T1000 (cell line): ENCODE results near the gene MTUS2.
"Not testable (repeated sequence)": the region's sequence is repeated elsewhere in the genome, so short reads cannot be mapped to it uniquely, and the experiment has no call there.

ENCODE experiments used
- DNase-seq: peaks from one replicate; lab custom pipeline; 2025; ENCODE audit warnings: mixed read lengths; lab: John Stamatoyannopoulos, UW

The MTUS2 gene

DNA sequence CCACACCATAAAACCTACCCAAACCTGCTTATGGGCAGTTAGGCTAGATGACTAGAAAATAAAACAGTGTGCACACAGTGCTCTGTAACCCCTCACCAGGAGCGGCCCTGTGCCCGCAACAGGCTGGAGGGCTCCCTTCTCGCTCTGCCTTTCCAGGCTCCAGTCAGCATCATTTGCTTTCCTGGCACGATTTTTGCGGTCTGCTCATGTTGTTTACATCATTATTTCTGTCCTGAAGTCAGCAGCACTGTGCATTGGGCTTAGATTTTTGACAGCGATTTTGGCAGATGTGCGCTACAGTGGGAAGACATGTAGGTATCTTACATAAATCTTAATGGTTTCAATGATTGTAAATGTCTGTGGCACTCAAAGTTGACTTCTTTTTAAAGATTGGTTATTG is 344.0 kb downstream of the MTUS2 start:
- no peak for DNase-seq

DNA sequence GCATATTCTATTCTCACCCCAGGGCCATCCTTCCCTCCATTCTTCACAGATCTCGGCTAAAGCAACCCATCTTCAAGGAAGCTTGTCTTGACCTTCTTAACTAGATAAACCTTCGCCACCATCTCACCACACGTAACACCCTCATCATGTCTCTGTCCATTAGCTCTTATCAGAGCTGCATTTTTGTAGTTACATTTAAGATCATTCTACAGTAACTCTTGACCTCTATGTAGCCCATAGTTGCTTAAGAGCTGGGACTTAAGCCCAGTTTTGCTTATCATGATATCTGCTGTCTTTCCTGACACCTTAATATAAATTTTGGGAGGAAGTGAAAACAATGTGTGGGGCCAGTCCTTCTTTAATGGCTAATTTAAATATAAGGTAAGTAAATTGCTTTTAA is 345.1 kb downstream of the MTUS2 start:
- no peak for DNase-seq

DNA sequence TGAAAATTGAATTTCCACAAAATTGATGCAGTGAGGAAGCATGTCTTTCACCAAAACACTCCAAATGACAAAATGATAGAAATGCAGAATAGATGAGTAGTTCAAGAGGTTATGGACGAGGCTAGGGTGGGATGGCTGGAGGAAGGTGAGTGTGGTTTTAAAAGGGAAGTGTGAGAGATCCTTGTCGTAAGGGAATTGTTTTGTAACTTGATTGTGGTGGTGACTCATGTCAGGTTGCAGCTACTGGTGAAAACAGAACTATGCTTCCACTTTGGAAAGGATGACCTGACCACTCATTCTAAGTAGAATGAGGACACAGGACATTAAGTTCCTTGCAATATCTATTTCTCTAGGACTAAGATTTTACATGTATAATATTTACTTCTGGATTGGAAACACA is 345.7 kb downstream of the MTUS2 start:
- no peak for DNase-seq

DNA sequence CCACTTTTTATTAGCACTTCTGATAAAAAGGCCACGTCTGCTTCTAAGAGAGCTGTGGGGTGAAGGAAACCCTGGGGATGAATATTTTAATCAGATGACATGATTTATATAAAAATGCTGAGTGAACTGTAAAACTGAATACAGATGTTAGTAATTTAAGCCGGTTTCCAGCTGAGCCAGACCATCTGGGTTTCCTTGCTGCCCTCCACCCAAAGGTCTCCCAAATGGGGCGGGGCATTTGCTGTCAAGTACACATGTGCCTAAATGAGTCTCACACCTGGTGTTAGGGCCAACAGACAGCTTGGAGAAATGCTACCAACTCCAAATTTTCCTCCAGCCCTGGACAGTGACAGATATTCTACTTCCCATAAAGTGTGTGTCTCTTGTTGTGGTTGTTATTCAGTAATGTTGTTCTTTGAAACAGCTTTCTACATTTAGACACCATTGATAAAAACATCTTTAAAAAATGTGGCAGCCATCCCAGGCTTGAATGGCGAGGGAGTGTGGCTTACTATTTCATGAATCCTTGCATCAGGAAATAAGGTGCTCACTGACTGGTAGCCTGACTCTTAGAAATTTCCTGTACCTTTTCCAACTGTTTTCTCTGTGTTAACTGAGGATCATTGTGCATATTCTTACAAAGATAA is 350.4 kb downstream of the MTUS2 start:
- DNase-seq, result no peak

DNA sequence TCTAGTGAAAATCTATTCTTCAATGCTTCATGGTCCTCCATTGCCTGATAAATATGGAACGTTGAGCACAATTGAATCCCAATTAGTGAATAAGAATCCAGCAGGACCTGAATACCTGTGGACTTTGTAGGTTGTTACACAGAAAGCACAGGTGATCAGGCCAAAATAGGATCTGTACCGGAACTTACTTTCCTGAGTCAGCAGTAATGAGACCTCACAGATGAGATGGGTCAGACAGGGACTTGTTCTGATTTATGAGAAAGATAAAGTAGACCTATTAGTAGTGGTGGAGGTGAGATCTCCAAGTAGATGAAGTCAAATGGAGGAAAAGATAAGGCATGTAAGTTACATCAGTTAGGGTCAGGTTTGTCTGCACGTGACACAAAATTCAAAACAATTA is 351.1 kb downstream of the MTUS2 start:
- DNase-seq, result no peak

DNA sequence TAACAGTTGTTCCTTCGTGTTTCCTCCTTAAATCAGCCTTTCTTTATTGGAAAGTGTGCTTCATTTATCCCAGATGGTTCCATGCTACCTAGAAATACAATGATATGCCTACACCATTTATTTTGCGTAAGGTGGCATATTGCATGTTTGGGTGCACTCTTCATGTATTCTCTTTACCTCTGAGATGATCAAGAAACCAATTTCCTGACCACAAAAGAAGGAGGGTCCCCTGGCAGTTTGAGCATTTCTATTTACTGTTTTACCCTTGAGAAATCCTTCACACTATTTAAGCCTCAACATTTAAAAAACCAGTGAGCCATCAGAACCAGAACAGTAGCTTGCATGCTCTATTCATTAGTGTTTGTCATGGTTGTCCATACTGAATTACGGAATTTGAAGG is 354.0 kb downstream of the MTUS2 start:
- DNase-seq, result no peak

DNA sequence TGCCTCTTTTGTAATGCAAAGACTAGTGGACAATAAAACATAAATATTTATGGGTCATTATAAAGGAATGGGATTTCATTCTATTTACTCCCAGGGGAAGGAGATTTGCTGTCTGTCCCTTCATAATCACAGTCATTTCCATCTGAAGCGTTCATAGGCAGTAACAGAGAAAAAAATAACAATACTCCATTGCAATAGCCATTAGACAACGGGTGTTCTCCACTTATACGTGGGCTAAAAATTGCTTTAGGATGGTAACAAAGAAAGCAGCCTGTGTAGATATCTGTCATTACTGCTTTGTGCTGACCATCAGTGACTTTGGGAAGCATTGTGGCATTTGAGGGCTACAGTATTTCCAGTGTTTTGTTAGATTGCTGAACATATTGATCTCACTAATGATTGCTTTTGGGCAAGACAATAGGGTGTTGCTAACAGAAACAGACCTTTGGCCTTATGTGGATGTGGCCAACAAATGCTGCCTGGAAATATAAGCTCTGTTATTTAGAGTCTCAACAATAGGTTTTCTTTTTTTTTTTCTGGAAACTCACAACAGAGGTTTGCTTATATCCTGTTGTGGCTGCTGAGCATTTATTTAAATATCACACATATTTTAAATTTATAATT is 355.2 kb downstream of the MTUS2 start:
- DNase-seq, result no peak

DNA sequence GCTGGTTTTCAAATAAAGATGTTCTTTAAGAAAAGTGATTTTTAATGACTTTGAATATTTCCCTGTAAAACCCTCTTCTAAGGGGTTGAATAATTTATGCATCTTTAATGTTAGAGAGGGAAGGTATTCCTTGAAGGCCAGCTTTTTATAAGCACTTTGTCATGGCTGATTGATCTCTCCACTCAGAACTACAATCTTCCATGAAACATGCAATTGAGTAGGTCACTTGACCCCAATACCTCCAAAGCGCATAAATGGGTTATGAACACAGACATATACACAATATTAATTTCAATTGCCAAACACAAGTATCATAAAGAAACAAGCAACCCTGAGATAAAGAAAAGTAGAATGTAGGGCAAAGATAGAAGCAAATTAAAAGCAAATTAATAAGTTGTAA is 359.9 kb downstream of the MTUS2 start:
- no peak for DNase-seq

DNA sequence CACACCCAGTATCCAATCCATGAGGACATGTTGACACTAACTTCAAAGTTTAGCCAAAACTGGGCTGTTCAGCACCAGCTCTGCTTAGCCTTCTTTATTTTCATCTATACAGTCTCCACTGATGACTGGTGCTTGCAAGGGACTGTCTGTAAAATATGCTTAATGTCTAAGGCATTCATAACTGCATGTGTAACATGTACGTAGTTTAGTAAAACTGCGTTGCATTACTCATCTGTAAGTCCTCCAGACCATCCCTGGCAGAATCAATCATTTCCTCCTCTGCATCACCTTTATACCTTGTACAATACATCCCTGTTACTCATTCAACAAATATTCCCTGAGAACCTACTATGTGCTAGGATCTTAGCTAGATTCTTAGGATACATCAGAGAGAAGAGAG is 362.1 kb downstream of the MTUS2 start:
- DNase-seq, result no peak

DNA sequence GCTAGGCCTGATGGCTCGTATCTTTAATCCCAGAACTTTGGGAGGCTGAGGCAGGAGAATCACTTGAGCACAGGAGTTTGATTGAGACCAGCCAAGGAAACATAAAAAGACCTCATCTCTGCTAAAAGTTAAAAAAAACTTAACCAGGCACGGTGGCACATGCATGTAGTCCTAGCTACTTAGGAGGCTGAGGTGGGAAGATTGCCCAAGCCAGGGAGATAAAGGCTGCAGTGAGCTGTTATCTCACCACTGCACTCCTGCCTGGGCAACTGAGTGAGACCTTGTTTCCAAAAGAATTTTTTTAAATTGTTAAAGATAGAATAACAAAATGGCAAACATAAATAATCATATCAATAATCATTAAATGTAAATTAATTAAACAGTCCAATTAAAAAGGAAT is 365.8 kb downstream of the MTUS2 start:
- no peak for DNase-seq

DNA sequence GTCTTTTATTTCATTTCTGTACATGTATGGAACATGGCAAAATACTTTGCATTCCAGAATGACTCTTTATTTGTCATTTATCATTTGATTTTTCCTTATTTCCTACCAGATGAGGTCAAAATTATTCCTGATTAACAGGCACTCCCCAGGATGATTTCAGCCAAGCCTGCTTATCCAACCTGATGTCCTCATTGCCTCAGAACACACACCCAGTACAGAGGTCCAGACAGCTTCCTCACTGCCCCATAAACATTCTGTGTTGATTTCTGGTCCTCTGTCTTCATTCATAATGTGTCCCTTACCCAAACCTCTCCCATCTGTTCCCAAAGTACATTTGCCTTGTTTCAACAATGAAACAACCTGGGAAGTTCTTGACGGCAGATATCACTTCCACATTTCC is 367.4 kb downstream of the MTUS2 start:
- no peak for DNase-seq

DNA sequence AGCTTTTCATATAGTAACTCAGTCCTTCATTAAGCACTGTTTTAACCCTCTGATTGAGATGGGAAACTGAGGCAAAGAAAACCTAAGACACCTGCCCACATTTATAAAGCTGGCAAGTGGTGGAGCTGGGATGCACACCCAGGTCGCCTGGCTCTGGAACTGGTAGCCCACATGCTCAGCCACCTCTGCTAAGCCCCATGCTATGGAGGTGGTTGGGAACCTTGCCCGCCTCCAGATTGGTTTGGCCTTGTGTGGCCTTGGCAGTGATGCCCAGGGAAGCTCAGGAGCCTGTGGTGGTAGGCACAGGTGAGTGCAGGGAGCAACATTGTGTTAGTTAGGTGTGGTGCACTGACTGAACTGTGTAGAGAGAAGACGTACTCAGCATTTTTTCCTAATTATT is 370.2 kb downstream of the MTUS2 start:
- no peak for DNase-seq

DNA sequence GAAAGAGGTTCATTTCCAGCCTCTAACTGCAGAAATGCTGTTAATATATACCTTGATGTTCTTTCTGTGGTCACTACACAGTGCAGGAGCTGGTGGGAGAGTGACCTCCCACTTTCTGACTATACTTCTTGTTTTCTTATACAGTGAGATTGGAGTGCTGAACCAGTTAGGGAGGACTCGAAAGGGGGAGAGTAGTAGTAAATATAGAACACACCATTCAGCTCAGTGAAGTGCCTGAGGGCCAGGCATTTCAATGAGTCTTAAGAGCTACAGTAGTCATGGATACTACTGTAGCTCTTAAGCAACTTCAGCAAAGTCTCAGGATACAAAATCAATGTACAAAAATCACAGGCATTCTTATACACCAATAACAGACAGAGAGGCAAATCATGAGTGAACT is 372.9 kb downstream of the MTUS2 start:
- no peak for DNase-seq

DNA sequence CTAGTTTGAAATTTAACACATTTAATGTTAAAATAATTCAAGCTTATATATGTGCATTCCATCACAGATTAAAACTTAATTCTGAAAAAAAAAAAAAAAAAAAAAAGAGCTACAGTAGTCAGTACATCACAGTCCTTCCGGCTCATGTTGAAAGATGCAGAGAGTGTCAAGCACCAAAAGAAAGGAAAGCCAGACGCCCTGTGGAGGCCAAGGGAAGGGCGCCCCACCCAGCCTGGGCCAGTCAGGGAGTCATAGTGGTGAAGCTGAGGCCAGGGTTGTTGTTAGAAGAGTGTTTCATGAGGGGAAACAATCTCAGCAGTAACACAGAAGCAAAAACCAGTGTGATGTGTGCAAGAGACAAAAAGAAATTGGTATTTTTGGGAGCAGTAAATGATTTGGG is 375.3 kb downstream of the MTUS2 start:
- DNase-seq, result no peak

DNA sequence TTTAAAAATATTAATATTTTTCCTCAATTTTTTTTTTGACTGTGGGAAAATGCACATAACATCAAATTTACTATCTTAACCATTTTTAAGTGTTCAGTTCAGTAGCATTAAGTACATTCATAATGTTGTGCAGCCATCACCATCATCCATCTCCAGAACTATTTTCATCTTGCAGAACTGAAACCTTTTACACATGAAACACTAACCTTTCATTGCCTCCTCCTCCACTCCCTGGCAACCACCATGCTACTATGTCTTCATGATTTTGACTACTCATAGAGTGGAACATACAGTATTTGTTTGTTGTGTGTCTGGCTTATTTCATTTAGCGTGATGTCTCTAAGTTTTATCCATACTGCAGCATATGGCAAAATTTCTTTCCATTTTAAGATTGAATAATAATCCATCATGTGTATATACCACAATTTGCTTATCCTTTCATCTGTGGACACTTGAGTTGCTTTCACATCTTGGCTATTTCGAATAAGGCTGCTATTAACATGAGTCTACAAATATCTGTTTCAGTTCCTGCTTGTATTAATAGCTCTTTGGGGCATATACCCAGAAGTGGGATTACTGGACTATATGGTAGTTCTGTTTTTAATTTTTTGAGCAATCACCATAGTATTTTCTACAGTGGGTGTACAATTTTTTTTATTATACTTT is 376.4 kb downstream of the MTUS2 start:
- no peak for DNase-seq

DNA sequence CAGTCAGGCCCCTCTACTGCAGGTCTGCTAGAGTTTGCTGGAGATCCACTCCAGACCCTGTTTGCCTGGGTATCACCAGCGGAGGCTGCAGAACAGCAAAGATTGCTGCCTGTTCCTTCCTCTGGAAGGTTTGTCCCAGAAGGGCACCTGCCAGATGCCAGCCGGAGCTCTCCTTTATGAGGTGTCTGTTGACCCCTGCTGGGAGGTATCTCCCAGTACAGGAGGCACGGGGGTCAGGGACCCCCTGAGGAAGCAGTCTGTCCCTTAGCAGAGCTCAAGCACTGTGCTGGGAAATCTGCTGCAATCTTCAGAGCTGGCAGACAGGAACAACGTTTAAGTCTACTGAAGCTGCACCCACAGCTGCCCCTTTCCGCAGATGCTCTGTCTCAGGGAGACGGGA is 382.6 kb downstream of the MTUS2 start:
- DNase-seq, result not testable (repeated sequence)

DNA sequence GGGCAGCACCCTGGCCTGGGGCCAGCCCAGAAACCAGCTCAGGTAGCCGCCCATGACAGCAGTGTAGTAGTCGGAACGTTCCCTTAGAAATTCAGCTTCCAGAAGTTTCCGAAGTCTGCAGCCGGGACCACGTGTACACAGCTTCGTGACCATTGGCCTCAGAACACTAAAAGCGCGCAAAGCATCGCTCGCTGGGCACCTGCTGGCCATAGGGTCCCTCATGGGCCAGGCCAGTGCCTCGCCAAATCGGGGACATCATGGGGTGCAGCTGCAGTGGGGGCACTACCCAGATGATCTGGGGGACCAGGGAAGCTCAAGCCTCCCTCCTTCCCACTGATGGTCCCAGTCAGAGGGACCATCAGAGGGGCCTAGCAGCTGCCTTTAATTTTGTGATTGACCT is 384.5 kb downstream of the MTUS2 start:
- no peak for DNase-seq

DNA sequence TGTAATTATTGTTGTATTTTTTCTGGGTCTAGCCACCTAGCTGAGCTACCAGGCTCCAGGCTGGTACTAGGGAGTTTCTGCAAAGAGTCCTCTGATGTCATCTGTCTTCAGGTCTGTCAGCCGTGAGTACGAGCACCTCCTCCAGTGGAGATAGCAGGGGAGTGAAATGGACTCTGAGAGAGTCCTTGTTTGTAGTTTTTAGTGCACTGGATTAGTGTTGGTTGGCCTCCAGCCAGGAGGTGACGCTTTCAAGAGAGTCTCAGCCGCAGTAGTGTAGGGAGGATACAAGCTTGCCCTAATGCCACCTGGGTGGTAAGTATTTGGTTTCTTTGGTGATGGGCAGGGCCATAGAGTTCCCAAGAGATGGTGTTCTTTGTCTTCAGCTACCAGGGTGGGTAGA is 390.5 kb downstream of the MTUS2 start:
- no peak for DNase-seq

DNA sequence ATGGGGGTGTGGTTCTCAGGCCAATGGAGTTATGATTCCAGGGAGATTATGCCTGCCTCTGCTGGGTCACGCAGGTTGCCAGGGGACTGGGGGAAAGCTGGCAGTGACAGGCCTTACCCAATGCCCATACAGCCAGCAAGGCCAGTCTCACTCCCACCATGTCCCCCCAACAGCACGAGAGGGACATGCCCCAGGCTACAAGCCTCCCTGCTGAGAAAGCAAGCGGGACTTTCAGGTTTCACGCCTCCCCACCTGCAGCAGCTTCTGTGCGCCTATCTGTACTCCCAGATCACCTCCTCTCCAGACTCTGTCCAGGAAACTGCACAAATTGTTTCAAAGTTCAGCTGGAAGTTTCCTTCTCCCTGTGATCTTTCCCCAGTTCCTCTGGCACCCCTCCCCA is 391.0 kb downstream of the MTUS2 start:
- not testable (repeated sequence) for DNase-seq

DNA sequence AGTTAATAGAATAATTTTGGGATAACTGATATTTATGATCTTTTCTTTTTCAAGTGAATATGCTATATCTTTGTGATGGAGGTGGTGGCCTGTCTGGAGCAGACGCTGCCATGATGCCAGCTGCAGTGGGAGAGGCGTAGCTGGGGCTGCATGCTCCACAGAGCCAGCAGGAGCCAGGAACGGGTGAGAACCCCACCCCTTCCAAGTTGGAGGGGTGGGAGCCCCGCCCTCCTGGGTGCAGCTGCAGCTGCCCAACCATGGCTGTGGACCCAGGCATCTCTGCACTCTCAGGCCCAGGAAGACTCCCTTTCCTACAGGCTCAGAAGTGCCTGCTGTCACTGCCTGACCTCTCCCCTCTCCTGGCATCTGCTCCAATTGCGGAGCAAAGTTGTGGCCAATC is 402.3 kb downstream of the MTUS2 start:
- no peak for DNase-seq

DNA sequence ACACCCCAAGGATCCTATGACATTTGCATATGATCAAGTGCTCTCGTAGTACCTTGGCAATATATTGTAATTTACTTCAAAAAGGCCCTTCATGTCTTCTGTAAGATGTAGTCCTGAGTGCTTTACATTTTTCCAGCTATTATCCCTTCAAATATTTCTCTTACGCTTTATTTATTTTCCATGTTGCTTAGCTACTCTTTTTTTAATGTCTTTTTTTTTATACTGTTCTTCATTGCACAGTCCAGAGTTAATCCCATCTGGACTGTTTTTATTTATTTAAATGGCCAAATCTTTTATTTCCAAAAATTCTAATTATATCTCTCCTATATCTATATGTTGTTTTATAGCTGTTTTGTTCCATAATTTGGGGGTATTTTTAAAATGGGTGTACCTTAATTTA is 404.1 kb downstream of the MTUS2 start:
- no peak for DNase-seq

DNA sequence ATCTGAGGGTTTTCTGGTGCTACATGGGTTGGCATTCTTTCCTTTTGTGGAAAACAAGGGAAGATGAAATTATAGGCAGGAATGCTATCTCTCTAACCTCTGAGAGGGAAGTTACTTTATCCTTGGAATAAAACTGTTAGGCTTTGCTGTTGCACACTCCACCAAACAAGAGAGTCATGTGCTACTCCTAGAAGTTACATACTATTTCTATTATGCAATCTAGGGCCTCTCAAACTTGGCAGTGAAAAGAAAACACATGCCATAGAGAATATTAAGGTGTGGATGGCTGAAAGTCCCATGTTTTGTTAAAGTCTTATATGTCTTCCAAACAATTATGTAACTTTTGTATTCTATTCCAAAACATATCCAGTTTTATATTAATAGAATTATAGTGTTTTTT is 407.4 kb downstream of the MTUS2 start:
- no peak for DNase-seq

DNA sequence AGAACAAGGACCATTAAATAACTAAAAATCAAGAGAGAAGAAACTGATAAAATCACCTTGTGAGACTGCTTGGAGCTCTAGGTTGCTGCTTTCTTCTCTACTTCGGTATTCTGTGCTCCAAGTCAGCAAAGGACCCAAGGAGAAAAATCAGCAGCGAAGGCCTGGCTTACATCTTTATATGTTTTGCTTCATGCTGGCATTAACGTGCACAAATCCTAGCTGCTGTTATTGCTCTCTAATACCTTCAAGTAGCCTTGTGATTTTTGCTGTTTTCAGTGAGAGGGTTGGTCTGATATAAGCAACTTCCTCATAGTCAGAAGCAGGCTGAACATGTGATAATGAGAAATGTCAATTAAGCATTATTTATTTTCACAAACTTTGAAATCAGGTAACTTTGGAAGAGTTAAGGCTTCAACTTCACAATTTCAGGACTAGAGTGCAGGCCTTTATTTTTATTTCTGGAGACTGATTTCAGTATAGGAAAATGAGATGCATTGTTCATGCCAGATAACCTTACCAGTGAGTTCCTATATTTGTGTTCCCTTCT is 410.2 kb downstream of the MTUS2 start:
- DNase-seq, result no peak
